Ishikawa (cell line): ENCODE data around the gene PRCD.

Source experiments
- CEBPB ChIP-seq: IDR thresholded peaks from 2 replicates; pipeline ENCODE4 v1.6.1; 2012
- CREB1 ChIP-seq: IDR thresholded peaks from 2 replicates; pipeline ENCODE4 v1.6.1; 2012; ENCODE audit warnings: low read depth
- EGR1 ChIP-seq: IDR thresholded peaks from 2 replicates; pipeline ENCODE4 v1.6.1; 2012
- EP300 ChIP-seq: IDR thresholded peaks from 2 replicates; pipeline ENCODE4 v1.6.1; 2012; ENCODE audit warnings: borderline replicate concordance
- FOXM1 ChIP-seq: IDR thresholded peaks from 2 replicates; pipeline ENCODE4 v1.6.1; 2012; ENCODE audit warnings: low read depth, borderline replicate concordance
- NFIC ChIP-seq: IDR thresholded peaks from 2 replicates; pipeline ENCODE4 v1.6.1; 2012
- RAD21 ChIP-seq: IDR thresholded peaks from 2 replicates; pipeline ENCODE4 v1.6.1; 2012; ENCODE audit warnings: low read depth
- TAF1 ChIP-seq: IDR thresholded peaks from 2 replicates; pipeline ENCODE4 v1.6.1; 2012; ENCODE audit warnings: low read depth, mild to moderate bottlenecking
- TCF12 ChIP-seq: IDR thresholded peaks from 2 replicates; pipeline ENCODE4 v1.6.1; 2012; ENCODE audit warnings: low read depth
- TEAD4 ChIP-seq: IDR thresholded peaks from 2 replicates; pipeline ENCODE4 v1.6.1; 2012
- YY1 ChIP-seq: IDR thresholded peaks from 2 replicates; pipeline ENCODE4 v1.6.1; 2012; ENCODE audit warnings: low read depth
- ZBTB7A ChIP-seq: IDR thresholded peaks from 2 replicates; pipeline ENCODE4 v1.6.1; 2012; ENCODE audit warnings: low read depth
- TF ChIP-seq, protein P1 (sequence below): IDR thresholded peaks from 2 replicates; pipeline ENCODE4 v1.6.1; 2012
- TF ChIP-seq, protein P2 (sequence below): IDR thresholded peaks from 2 replicates; pipeline ENCODE4 v1.6.1; 2012
- TF ChIP-seq, protein P3 (sequence below): IDR thresholded peaks from 2 replicates; pipeline ENCODE4 v1.6.1; 2012; ENCODE audit warnings: low read depth, mild to moderate bottlenecking

The PRCD gene

DNA sequence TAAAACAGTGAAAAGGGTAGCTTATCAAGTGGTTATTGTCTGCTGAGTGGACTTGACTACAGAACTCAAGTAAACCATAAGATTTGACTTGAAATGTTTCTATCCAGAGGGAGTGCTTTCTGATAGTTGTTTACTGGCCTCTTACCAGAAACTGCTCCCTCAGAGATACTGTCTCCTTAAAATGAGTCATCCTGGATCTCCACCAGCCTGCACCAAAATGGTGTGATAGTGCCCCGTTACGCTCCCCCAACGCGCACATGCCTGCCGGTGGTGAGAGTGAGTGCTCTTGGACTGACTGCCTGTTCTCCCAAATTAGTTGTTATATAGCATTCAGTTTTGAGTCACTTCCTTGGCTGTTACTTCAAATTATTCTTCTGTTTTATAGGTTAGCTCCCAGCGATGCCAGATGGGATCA, 22.9 kb downstream of the PRCD start:
- TF ChIP-seq TEAD4 = no peak
- TF ChIP-seq, protein P1, sequence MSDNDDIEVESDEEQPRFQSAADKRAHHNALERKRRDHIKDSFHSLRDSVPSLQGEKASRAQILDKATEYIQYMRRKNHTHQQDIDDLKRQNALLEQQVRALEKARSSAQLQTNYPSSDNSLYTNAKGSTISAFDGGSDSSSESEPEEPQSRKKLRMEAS = no peak
- no peak for TF ChIP-seq NFIC
- TF ChIP-seq YY1 = no peak
- TF ChIP-seq, protein P2, sequence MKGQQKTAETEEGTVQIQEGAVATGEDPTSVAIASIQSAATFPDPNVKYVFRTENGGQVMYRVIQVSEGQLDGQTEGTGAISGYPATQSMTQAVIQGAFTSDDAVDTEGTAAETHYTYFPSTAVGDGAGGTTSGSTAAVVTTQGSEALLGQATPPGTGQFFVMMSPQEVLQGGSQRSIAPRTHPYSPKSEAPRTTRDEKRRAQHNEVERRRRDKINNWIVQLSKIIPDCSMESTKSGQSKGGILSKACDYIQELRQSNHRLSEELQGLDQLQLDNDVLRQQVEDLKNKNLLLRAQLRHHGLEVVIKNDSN = no peak
- TF ChIP-seq, protein P3, sequence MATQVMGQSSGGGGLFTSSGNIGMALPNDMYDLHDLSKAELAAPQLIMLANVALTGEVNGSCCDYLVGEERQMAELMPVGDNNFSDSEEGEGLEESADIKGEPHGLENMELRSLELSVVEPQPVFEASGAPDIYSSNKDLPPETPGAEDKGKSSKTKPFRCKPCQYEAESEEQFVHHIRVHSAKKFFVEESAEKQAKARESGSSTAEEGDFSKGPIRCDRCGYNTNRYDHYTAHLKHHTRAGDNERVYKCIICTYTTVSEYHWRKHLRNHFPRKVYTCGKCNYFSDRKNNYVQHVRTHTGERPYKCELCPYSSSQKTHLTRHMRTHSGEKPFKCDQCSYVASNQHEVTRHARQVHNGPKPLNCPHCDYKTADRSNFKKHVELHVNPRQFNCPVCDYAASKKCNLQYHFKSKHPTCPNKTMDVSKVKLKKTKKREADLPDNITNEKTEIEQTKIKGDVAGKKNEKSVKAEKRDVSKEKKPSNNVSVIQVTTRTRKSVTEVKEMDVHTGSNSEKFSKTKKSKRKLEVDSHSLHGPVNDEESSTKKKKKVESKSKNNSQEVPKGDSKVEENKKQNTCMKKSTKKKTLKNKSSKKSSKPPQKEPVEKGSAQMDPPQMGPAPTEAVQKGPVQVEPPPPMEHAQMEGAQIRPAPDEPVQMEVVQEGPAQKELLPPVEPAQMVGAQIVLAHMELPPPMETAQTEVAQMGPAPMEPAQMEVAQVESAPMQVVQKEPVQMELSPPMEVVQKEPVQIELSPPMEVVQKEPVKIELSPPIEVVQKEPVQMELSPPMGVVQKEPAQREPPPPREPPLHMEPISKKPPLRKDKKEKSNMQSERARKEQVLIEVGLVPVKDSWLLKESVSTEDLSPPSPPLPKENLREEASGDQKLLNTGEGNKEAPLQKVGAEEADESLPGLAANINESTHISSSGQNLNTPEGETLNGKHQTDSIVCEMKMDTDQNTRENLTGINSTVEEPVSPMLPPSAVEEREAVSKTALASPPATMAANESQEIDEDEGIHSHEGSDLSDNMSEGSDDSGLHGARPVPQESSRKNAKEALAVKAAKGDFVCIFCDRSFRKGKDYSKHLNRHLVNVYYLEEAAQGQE = no peak
- TF ChIP-seq FOXM1 = no peak
- TF ChIP-seq RAD21 = no peak
- TF ChIP-seq CREB1 = no peak
- TF ChIP-seq EP300 = no peak
- TF ChIP-seq ZBTB7A = no peak
- TF ChIP-seq EGR1 = no peak
- TF ChIP-seq TAF1 = no peak
- no peak for TF ChIP-seq TCF12

DNA sequence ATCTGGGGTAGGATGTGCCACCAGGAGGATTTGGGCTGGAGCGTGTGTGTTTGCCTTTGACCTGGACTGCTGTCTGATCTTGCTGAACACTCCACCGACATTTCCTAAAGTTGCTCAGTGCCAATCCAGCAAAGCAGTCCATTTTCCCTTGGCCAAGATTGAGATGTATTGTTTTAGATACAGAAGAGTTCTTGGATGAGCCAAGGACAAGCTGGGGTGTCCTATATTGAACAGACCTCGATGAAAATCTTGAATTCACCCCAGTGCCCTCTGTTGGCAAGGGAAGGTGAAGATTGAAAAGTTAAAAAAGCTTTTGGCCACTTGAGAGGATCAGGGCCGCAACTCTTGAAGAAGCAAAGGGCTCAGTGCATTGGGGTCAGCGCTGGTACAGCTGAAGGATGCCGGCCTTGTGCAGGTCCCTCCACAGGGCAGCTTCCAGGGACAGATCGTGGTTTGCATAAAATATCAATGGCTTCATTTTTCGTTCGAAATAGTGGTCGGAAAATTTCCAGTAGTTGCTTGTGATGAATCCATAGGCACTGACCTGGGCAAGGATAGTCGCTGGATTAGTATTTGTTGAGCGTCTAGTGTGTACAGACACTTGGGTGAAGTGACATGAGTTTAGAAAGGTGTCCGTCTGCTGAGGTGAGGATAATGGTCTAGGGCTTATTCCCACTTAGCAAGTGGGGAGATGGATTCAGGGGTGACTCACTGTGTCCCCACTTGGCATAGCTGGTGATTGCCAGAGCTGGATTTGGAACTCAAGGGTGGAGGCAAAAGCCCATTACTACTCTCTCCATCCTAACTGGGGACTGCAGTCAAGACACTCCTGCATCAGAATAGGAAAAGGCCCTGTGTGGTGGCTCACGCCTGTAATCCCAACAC, 26.1 kb downstream of the PRCD start:
- TF ChIP-seq EP300 (no peak), YY1 (no peak), CEBPB (no peak), RAD21 (no peak), EGR1 (no peak), CREB1 (no peak), ZBTB7A (no peak), TAF1 (no peak)
- TF ChIP-seq, protein P2 = no peak
- TF ChIP-seq, protein P3 = no peak
- TF ChIP-seq, protein P1 = no peak

DNA sequence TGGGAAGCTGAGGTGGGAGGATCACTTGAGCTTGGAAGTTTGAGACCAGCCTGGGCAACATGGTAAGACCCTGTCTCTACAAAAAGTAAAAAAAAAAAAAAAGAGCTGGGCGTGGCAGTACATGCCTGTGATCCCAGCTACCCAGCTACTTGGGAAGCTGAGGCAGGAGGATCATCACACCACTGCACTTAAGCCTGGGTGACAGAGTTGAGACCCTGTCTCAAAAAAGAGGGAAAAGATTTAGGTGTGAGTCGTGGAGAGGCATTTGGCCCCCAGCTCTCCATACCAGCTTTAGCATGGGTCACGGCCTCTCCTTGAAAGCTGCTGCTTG, 26.7 kb downstream of the PRCD start:
- TF ChIP-seq, protein P1 = no peak

DNA sequence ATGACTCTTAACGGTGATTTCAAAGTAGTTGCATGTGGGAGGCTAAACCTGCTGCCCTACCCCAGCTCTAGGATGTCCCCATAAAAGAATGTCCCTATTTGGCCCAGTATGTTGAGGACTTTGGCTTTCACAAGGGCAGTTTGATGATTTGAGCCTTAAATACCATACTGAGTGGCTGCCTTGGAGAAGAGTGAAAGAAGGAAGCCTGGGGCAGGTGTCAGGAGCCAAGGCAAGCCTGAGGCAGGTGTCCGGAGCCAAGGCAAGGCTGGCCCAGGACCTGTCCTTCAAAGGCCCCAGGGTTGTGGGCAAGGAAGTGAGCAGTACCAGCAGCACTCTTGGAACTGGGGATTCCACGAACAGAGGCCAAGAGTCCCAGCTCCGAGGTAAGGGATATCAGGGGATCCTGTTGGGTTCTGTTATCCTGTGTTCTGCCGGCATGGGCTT, 27.2 kb downstream of the PRCD start:
- TF ChIP-seq YY1 (no peak), NFIC (no peak), EP300 (no peak)

DNA sequence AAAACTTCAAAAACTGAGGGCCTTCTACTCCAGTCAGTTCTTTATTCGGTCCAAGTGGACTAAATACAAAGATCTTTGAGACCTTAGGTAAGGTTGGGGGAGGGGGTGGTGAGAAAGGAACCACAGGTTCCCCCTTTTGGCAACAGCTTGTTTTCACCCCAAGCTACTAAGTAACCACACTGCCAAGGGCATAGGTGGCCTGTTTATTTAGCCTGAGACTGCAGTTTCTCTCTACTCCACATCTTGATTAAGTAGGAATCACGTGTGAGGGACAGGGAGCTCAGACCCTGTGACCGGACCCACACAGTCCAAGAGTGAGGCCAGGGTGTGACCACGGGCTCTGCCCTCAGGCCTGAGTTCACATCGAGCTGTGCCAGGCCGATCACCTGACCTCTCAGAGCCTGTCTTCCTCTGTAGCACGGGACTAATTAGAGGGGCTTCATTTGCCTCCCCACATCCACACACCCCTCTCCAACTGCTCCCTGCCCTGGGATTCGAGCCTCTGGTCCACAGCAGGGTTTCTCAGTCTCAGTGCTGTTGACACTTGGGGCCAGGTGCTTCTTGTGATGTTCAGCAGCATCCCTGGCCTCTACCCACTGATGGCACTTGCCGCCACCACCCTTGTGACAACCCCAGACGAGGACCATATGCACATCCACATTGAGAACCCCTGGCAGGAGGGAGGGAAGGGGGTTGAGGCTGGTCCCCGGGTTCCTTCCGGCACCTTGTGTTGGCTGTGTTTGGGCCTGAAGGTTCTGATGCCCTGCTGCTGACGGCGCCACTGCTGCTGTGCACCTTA, 28.0 kb downstream of the PRCD start:
- TF ChIP-seq TCF12 = no peak
- no peak for TF ChIP-seq NFIC
- no peak for TF ChIP-seq EP300
- TF ChIP-seq TEAD4 = no peak
- no peak for TF ChIP-seq FOXM1
- TF ChIP-seq, protein P1 = no peak

DNA sequence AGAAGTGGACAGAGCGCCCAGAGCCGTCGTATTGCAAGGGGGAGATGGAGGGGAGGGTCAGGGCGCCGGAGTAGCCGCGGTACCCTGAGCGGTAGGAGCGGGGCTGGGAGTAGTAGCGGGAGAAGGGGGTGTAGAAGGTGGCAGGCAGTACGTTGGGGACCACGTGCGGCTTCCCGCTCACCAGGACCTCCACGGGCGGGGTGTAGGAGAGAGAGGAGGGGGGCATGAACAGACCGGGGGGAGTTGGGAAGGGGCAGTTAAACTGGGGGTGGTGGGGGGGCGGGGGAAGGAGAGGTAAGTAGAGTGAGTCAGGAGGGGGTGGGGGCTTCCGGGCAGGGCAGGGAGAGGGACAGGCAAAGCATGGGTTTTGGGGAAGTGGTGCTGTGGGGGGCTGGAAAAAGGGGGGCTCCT, 29.0 kb downstream of the PRCD start:
- TF ChIP-seq RAD21 (no peak), TAF1 (no peak), TEAD4 (no peak), NFIC (no peak), EP300 (no peak), CEBPB (no peak), FOXM1 (no peak), YY1 (no peak), TCF12 (no peak), EGR1 (no peak), CREB1 (no peak), ZBTB7A (no peak)
- TF ChIP-seq, protein P3 = no peak
- TF ChIP-seq, protein P1 = no peak
- TF ChIP-seq, protein P2 = no peak
